ENCODE results near the gene KDM1A. TPM values are rescaled to one million over a fixed set of nuclear protein-coding genes. Genes with fewer than 3 reads are reported as not detected.
A peak's percentile ranks its signal among the peaks of the same experiment; 100 is the strongest.

The KDM1A gene
- total and polyA plus RNA-seq, 9 of the 15 experiments (the other 6 are each of a cell fraction or from before 2014, with no cell fraction given): 59.2 to 181 (median 168) TPM

- TF ChIP-seq ZBTB40 (IDR thresholded peaks at IDR 0.05) (peak; percentile 66), ZBTB40 (CRISPR knock-in tag; IDR thresholded peaks at IDR 0.05) (no peak), TRIM28 (IDR thresholded peaks at IDR 0.05) (peak; percentile 17; the same call in 1 of the 2 replicates), STAT5A (IDR thresholded peaks at IDR 0.05; ENCODE audit: borderline replicate concordance, low read length) (0 out of 2 replicates have a peak, but pooled peaks have one; percentile 34), ZZZ3 (IDR thresholded peaks at IDR 0.05) (no peak), IRF1 (CRISPR knock-in tag; IDR thresholded peaks at IDR 0.05; ENCODE audit: borderline replicate concordance) (no peak), ETV5 (CRISPR knock-in tag; IDR thresholded peaks at IDR 0.05; ENCODE audit: low read depth) (peak; percentile 98), DACH1 (IDR thresholded peaks at IDR 0.05; ENCODE audit: partially characterized antibody) (peak; percentile 34), PBX2 (CRISPR knock-in tag; IDR thresholded peaks at IDR 0.05; ENCODE audit: low read depth) (no peak), PBX2 (tag; conservative IDR thresholded peaks at IDR 0.05; ENCODE audit: low read depth) (peak; percentile 83), ZNF639 (CRISPR knock-in tag; conservative IDR thresholded peaks at IDR 0.05 in 1 of 2, IDR thresholded peaks at IDR 0.05 in 1 of 2) (peak in 1 of 2 experiments; percentile 22; a peak in 1 of 4 replicates)
Measured at GRCh38 chr1:23103001-23103889, 84.0 kb downstream of the KDM1A start (continued).

All from K562 (cell line).